Frontal cortex (tissue), 4 donors: ENCODE data around the gene CRYGC. TPM values are rescaled to one million over a fixed set of nuclear protein-coding genes. Genes with fewer than 3 reads are reported as not detected.
"Not testable (repeated sequence)": the region's sequence is repeated elsewhere in the genome, so short reads cannot be mapped to it uniquely, and the experiment has no call there.

Source experiments
- DNase-seq, 2 donors: peaks; one replicate each; pipeline ENCODE4 v3.0.0; 2012; ENCODE audit warnings: low spot score in 2 of 2
- FAIRE-seq: peaks from 2 replicates; lab custom pipeline; 2012; peaks lifted over from hg19 to GRCh38; lab: Jason Lieb, UNC
- total RNA-seq: library from RNA; depleted of rRNA; stranded (reverse); fragments of >200 nt; gene quantifications from one replicate; pipeline ENCODE4 v1.2.3, GENCODE V29; 2014
- donor health status: control.
- donor health status: control.
- donor health status: control.

Gene CRYGC
- total RNA-seq, 1 donor from 2014 or later, result not detected

GRCh38 chr2:208139447-208139846, 9.8 kb upstream of the CRYGC start:
- FAIRE-seq (no peak), DNase-seq (no peak)

GRCh38 chr2:208138334-208138733, 8.7 kb upstream of the CRYGC start:
- not testable (repeated sequence) for DNase-seq, FAIRE-seq

- DNase-seq, result no peak
- FAIRE-seq, result no peak
Measured at GRCh38 chr2:208136716-208137094, 7.1 kb upstream of the CRYGC start.

- DNase-seq, result no peak
- no peak for FAIRE-seq
Measured at GRCh38 chr2:208135794-208136715, 6.4 kb upstream of the CRYGC start.

GRCh38 chr2:208134928-208135586, 5.4 kb upstream of the CRYGC start:
- DNase-seq (no peak), FAIRE-seq (no peak)

- FAIRE-seq, result no peak
- DNase-seq, result no peak
Measured at GRCh38 chr2:208130712-208131110, 1.1 kb upstream of the CRYGC start.

GRCh38 chr2:208128136-208128535, 1.5 kb downstream of the CRYGC start:
- FAIRE-seq (no peak), DNase-seq (no peak)

- no peak for DNase-seq
- no peak for FAIRE-seq
Measured at GRCh38 chr2:208127090-208127489, 2.5 kb downstream of the CRYGC start.

- FAIRE-seq, result no peak
- no peak for DNase-seq
Measured at GRCh38 chr2:208125251-208125650, 4.4 kb downstream of the CRYGC start.

GRCh38 chr2:208124013-208124715, 5.5 kb downstream of the CRYGC start, which contains the start of gene CRYGD:
Gene CRYGD (minus strand): TSS chr2:208124524. CDS start chr2:208124473, 51 bp downstream.
- FAIRE-seq, DNase-seq: not testable (repeated sequence)

GRCh38 chr2:208122248-208122647, 7.4 kb downstream of the CRYGC start:
- FAIRE-seq (peak; percentile 99), DNase-seq (no peak)

- FAIRE-seq, result no peak
- DNase-seq, result no peak
Measured at GRCh38 chr2:208118918-208119317, 10.7 kb downstream of the CRYGC start.

- not testable (repeated sequence) for FAIRE-seq, DNase-seq
Measured at GRCh38 chr2:208117390-208117789, 12.2 kb downstream of the CRYGC start.

- FAIRE-seq (no peak), DNase-seq (no peak)
Measured at GRCh38 chr2:208112969-208113368, 16.7 kb downstream of the CRYGC start.

- DNase-seq, FAIRE-seq: not testable (repeated sequence)
Measured at GRCh38 chr2:208112273-208112745, 17.3 kb downstream of the CRYGC start.

GRCh38 chr2:208103616-208104015, 26.0 kb downstream of the CRYGC start:
- DNase-seq, result no peak

GRCh38 chr2:208101716-208102631, 27.7 kb downstream of the CRYGC start:
- DNase-seq (peak in 1 of 2 donors; percentile 42), FAIRE-seq (no peak)

More at GRCh38 chr2:208103616-208104015, 26.0 kb downstream of the CRYGC start:
- no peak for FAIRE-seq

- DNase-seq, result no peak
- FAIRE-seq, result no peak
Measured at GRCh38 chr2:208099682-208100470, 29.8 kb downstream of the CRYGC start.
